PC-9 (cell line): ENCODE results near the gene MSH2. TPM values are rescaled to one million over a fixed set of nuclear protein-coding genes. Genes with fewer than 3 reads are reported as not detected.

Experiments
- BruUV-seq: library from RNA; stranded (reverse); fragments of 400-500 nt; replicated peaks from 2 replicates; lab custom pipeline; 2021; lab: Mats Ljungman, UMichigan
- CTCF ChIA-PET: fragments of 300-600 bp; sonication (Branson Sonifier 250); formaldehyde crosslinking; loops from one replicate; lab custom pipeline; 2022; ENCODE audit warnings: antibody characterized with exemption; lab: Charles Lee
- POLR2A ChIA-PET: fragments of 300-600 bp; sonication (Branson Sonifier 250); formaldehyde crosslinking; loops from one replicate; lab custom pipeline; 2022; ENCODE audit warnings: antibody characterized with exemption; ENCODE audit not compliant: unreplicated experiment; lab: Charles Lee
- DNase-seq, 2 experiments: peaks; one replicate each; pipeline versions ENCODE4 v3.0.0 to v3.0.0-alpha.2; 2015 to 2022; ENCODE audit warnings: mixed read lengths in 1 of 2
- H2AFZ ChIP-seq: fragments of 200-600 bp; sonication (generic); 2 replicates; pipeline ENCODE4 v1.8.1; 2017; ENCODE audit warnings: antibody characterized with exemption
- H3F3A ChIP-seq: fragments of 200-600 bp; sonication (generic); 2 replicates; pipeline ENCODE4 v1.8.1; 2017; ENCODE audit warnings: antibody characterized with exemption, mild to moderate bottlenecking, low read depth; ENCODE audit not compliant: insufficient read depth
- H3K27ac ChIP-seq: fragments of 200-600 bp; sonication (generic); 2 replicates; pipeline ENCODE4 v1.6.1; 2016; ENCODE audit warnings: mixed run types
- H3K27me3 ChIP-seq: fragments of 200-600 bp; sonication (generic); 2 replicates; pipeline ENCODE4 v1.6.1; 2016; ENCODE audit warnings: low read depth, mixed run types; ENCODE audit not compliant: insufficient read depth
- H3K36me3 ChIP-seq: fragments of 200-600 bp; sonication (generic); 2 replicates; pipeline ENCODE4 v1.6.1; 2016; ENCODE audit warnings: low read depth, mixed run types
- H3K4me1 ChIP-seq: fragments of 200-600 bp; sonication (generic); replicated peaks from 2 replicates; pipeline ENCODE4 v1.6.1; 2016; ENCODE audit warnings: mixed run types; ENCODE audit not compliant: insufficient read depth
- H3K4me2 ChIP-seq: fragments of 200-600 bp; sonication (generic); 2 replicates; pipeline ENCODE4 v1.6.1; 2017; ENCODE audit warnings: mixed run types
- H3K4me3 ChIP-seq: fragments of 200-600 bp; sonication (generic); 2 replicates; pipeline ENCODE4 v1.6.1; 2016; ENCODE audit warnings: mixed run types
- H3K79me2 ChIP-seq: fragments of 200-600 bp; sonication (generic); 2 replicates; pipeline ENCODE4 v1.6.1; 2017; ENCODE audit warnings: low read depth, mixed run types
- H3K9me2 ChIP-seq: fragments of 200-600 bp; sonication (generic); 2 replicates; pipeline ENCODE4 v1.8.1; 2017; ENCODE audit warnings: mild to moderate bottlenecking; ENCODE audit not compliant: insufficient read depth
- H3K9me3 ChIP-seq: fragments of 200-600 bp; sonication (generic); 2 replicates; pipeline ENCODE4 v1.8.1; 2016; ENCODE audit warnings: low read depth; ENCODE audit not compliant: insufficient read depth
- H4K20me1 ChIP-seq: fragments of 200-600 bp; sonication (generic); 2 replicates; pipeline ENCODE4 v1.8.1; 2017; ENCODE audit not compliant: insufficient read depth
- EZH2 ChIP-seq: fragments of 200-600 bp; sonication (generic); IDR thresholded peaks from 2 replicates; pipeline ENCODE4 v1.8.0; 2017; ENCODE audit warnings: antibody characterized with exemption, low read depth
- intact Hi-C: fragments of 100-400 bp; cut with micrococcal nuclease; formaldehyde crosslinking; loops from one replicate; pipeline ENCODE4 v1.10.0; 2022; ENCODE audit not compliant: unreplicated experiment
- total RNA-seq: library from RNA; stranded (reverse); gene quantifications from 2 replicates; pipeline ENCODE4 v1.2.3, GENCODE V29; 2021
- TF ChIP-seq, protein P1 (sequence below): fragments of 200-600 bp; sonication (generic); conservative IDR thresholded peaks from 2 replicates; pipeline ENCODE4 v1.6.1; 2017; ENCODE audit warnings: mixed run types, antibody characterized with exemption, mild to moderate bottlenecking, moderate library complexity

Gene MSH2
- total RNA-seq, 1 experiment from 2014 or later: 54.2 TPM

DNA sequence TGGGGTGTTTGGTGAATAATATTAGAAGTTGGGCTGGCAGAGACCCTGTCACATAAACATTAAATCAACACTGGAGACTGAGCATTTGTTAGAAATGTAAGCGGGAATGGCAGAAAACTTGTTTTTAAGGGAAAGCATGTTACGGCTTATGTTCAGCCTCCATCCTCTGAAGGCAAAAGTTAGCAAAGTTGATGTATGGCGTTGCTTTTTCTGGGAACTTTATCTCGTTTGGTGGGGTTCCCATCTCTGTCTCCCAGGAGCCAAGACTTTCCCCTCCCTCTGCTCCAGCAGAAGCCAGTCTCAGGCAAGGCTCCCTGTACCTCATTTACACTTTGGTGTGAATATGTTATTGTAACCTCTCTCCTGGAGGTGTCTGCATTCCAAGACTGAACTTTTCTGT, 105.1 kb downstream of the MSH2 start:
- intact Hi-C loops: no loop called here

DNA sequence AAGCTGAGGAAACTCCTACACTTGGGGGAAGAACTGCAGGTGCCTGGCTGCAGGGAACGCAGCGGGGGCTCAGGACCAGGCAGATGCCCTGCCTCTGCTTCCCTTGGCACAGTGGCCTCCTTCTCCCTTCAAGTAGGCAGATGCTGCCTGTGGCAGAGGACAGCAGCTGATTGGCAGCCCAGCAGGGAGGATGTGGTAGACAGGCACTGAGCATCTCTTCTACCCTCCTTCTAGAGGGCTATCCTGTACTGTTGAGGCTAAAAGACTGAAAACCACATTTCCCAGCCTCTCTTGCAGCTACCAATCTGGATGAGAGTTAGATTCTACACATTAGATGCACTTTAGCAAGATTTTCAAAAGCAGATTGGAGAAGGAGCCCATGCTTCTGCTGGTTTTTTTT, 105.7 kb downstream of the MSH2 start:
- no TSS peak for BruUV-seq

More for the DNA sequence above, 105.1 kb downstream of the MSH2 start:
- H3K36me3 ChIP-seq: no peaks in the 10 kb centered on the region
- H4K20me1 ChIP-seq: no peaks in the 10 kb centered on the region
- no peaks in the 10 kb centered on the region for H3K9me2 ChIP-seq
- peaks cover 4% of the 10 kb centered on the region for H3K9me3 ChIP-seq
- CTCF ChIA-PET: no interaction called here
- no peaks in the 10 kb centered on the region for H3F3A ChIP-seq
- BruUV-seq: no TSS peak
- H3K27me3 ChIP-seq: 0 out of 2 replicates have a peak, but pooled peaks cover 3% of the 10 kb centered on the region
- H3K27ac ChIP-seq: no peak overlapping the region
- no peak overlapping the region for H2AFZ ChIP-seq
- no peaks in the 10 kb centered on the region for H3K79me2 ChIP-seq
- no peak overlapping the region for H3K4me2 ChIP-seq
- DNase-seq: no peak
- no peaks in the 10 kb centered on the region for H3K4me1 ChIP-seq
- no peak overlapping the region for H3K4me3 ChIP-seq
- POLR2A ChIA-PET: no interaction called here
- TF ChIP-seq, protein P1, sequence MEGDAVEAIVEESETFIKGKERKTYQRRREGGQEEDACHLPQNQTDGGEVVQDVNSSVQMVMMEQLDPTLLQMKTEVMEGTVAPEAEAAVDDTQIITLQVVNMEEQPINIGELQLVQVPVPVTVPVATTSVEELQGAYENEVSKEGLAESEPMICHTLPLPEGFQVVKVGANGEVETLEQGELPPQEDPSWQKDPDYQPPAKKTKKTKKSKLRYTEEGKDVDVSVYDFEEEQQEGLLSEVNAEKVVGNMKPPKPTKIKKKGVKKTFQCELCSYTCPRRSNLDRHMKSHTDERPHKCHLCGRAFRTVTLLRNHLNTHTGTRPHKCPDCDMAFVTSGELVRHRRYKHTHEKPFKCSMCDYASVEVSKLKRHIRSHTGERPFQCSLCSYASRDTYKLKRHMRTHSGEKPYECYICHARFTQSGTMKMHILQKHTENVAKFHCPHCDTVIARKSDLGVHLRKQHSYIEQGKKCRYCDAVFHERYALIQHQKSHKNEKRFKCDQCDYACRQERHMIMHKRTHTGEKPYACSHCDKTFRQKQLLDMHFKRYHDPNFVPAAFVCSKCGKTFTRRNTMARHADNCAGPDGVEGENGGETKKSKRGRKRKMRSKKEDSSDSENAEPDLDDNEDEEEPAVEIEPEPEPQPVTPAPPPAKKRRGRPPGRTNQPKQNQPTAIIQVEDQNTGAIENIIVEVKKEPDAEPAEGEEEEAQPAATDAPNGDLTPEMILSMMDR: no peak
- no peak for TF ChIP-seq EZH2

DNA sequence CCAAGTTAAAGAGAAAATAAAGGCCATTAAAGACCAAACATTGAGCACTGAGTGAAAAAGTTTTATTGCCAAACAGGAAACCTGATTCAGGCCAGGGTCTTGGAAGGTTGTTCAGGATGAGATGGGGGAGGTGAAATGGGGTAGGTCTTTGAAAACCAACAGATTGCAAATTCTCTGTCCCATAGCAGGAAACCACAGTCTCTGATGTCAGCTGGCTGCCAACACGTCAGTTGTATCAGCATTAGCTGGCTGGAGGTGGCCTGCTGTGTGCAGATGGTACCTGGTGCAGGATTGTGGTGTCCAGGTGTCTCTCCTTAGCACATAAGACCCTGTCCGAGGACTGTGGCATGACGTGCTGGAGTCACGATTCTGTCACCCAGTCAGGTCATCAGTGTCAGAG, 106.3 kb downstream of the MSH2 start:
- no peaks in the 10 kb centered on the region for H3K9me2 ChIP-seq
- H3K9me3 ChIP-seq: peaks cover 4% of the 10 kb centered on the region
- TF ChIP-seq, protein P1: no peak
- no peak for TF ChIP-seq EZH2
- no peaks in the 10 kb centered on the region for H3K4me1 ChIP-seq
- H3K27ac ChIP-seq: no peak overlapping the region
- no peak overlapping the region for H3K4me2 ChIP-seq
- H3K79me2 ChIP-seq: no peaks in the 10 kb centered on the region
- no peak overlapping the region for H2AFZ ChIP-seq
- H4K20me1 ChIP-seq: no peaks in the 10 kb centered on the region
- POLR2A ChIA-PET: no interaction called here
- no peaks in the 10 kb centered on the region for H3K36me3 ChIP-seq
- no peaks in the 10 kb centered on the region for H3F3A ChIP-seq
- H3K4me3 ChIP-seq: no peak overlapping the region
- H3K27me3 ChIP-seq: 0 out of 2 replicates have a peak, but pooled peaks cover 3% of the 10 kb centered on the region
- intact Hi-C loops: no loop called here
- CTCF ChIA-PET: no interaction called here
- BruUV-seq: no TSS peak
- DNase-seq: no peak

More for the DNA sequence above, 105.7 kb downstream of the MSH2 start:
- Histone ChIP-seq H3F3A (no peaks in the 10 kb centered on the region), H3K4me1 (no peaks in the 10 kb centered on the region), H4K20me1 (no peaks in the 10 kb centered on the region), H3K27ac (no peak overlapping the region), H3K27me3 (0 out of 2 replicates have a peak, but pooled peaks cover 3% of the 10 kb centered on the region), H3K9me3 (peaks cover 4% of the 10 kb centered on the region), H3K4me3 (no peak overlapping the region), H3K9me2 (no peaks in the 10 kb centered on the region), H2AFZ (no peak overlapping the region), H3K79me2 (no peaks in the 10 kb centered on the region), H3K36me3 (no peaks in the 10 kb centered on the region), H3K4me2 (no peak overlapping the region)
- TF ChIP-seq EZH2: no peak
- TF ChIP-seq, protein P1: no peak
- ChIA-PET CTCF (no interaction called here), POLR2A (no interaction called here)
- intact Hi-C loops: no loop called here
- DNase-seq: no peak
